NCI-H1930 (cell line): ENCODE data around the gene DYNLRB2.
A peak's percentile ranks its signal among the peaks of the same experiment; 100 is the strongest.

Experiments
- DNase-seq, 2 experiments: peaks; one replicate each; lab custom pipeline; 2025; lab: John Stamatoyannopoulos, UW

Gene DYNLRB2

DNA sequence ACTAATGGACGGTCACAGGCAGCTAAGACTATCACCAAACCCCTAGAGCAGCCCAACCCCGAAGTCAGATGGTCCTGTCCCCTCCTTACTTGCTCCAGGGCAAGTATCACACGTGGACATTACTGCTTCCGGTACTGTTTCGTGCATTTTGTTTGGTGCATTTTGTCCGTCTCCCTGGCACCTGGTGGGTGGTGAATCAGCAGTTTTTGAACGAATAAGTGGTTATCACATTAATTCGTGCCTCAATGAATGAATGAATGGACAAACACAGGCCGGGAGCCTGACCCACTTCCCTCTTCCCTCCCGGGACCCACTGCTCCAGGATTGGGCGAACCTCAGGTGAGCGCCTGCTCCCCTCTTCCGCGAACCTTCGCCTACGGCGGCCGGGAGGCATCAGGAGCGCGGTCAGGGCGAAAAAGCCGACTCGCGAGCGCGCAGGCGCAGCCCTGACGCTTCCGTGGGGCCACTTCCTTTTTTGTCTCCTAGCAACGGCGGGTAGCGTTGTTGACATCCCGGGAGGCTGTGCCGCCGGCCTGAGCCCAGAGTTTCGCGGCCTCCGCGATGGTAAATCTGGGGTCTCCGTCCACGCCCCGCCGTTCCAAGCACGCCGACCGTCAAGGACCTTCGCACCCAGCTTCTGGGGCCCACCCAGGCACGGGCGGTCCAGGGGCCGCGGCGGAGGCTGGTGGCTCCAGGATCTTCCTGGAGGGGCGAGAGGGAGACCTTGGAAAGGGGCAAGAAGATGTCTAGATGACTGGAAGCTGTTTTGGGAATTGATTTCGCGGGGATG lies at the start of gene DYNLRB2:
TSS of gene DYNLRB2 (plus strand) at position 478 of the 790 bp plus-strand sequence. CDS start at position 562, 84 bp downstream.
- peak; percentile 63 to 87 for DNase-seq

DNA sequence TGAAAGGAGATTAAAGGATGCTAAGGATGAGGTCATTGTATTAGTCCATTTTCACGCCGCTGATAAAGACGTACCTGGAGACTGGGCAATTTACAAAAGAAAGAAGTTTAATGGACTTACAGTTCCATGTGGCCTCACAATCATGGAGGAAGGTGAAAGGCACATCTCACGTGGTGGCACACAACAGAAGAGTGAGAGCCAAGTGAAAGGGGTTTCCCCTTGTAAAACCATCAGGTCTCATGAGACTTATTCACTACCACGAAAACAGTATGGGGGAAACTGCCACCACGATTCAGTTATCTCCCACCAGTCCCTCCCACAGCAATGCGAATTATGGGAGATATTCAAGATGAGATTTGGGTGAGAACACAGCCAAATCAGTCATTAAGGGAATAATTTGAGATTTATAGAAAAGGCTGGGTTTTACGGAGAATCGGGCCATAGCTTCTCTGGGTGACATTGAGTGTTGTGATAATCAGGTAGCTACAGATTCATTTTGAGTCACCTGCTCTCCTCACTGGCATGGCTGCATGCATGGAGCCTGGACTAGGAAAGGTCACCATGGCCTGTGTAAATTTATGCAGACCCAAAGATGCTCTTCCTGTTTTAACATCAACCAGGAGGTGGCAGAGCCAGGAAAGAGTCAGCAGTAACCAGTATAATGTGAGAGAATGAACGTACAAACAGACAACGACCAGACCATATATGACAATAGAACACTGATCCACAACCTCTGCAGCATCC lies 40.5 kb upstream of the DYNLRB2 start:
- no peak for DNase-seq

GRCh38 chr16:80500961-80501525 lies 39.8 kb upstream of the DYNLRB2 start:
- no peak for DNase-seq

DNA sequence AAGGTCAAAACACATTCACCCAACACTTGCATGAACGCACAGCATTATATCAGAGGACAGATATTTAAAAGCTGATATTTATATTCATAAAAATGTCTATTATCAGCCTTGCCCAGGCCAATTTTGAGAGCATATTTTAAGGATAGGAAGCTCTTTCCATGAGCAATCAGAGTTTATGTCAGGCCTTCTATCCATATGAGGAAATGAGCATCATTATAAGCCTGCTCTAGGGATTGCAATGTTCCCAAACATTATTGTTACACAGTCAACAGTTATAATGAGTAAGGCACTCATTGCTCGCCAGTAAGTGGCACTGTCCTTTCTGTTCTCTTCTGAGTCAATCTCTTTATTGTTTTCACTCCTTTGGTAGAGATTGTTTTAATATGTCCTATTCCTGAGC lies 37.7 kb upstream of the DYNLRB2 start:
- no peak for DNase-seq

GRCh38 chr16:80507538-80507937 lies 33.3 kb upstream of the DYNLRB2 start:
- no peak for DNase-seq

DNA sequence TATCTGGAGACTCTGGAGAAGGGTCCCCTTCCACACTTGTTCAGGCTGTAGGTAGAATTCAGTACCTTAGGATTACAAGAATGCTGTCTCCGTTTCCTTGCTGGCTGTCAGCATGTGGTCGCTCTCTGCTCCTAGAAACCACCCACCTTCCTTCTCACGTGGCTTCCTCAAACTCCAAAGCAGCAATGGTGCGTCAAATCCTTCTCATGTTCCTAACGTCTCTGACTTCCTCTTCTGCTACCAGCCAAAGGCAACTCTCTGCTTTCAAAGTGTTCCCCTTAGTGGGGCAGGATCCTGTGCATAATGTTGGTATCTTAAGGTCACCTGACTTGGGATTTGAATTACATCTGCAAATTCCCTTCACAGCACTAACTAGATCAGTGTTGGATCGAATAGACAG lies 30.9 kb upstream of the DYNLRB2 start:
- DNase-seq = no peak

GRCh38 chr16:80511824-80512592 lies 28.8 kb upstream of the DYNLRB2 start:
- no peak for DNase-seq

GRCh38 chr16:80512593-80512853 lies 28.3 kb upstream of the DYNLRB2 start:
- DNase-seq = no peak

- no peak for DNase-seq
Measured at GRCh38 chr16:80515374-80515773, 25.4 kb upstream of the DYNLRB2 start.

DNA sequence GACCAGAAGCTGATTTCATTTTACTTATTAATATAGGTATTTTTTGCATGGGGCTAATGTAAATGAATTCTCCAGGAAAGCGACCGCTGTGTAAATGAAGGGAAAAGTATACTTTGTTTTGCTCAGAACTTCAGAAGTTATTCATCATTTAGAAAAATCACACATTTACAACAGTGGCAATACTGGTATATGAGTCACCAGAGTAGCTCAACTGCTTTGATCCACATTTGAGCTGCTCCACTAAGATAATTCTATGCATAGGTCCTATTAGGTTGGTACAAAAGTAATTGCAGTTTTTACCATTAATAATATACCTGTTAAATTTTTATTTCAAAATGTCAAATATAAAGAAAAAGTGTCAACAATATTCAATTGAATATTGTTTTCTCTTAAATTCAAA lies 22.9 kb upstream of the DYNLRB2 start:
- no peak for DNase-seq

DNA sequence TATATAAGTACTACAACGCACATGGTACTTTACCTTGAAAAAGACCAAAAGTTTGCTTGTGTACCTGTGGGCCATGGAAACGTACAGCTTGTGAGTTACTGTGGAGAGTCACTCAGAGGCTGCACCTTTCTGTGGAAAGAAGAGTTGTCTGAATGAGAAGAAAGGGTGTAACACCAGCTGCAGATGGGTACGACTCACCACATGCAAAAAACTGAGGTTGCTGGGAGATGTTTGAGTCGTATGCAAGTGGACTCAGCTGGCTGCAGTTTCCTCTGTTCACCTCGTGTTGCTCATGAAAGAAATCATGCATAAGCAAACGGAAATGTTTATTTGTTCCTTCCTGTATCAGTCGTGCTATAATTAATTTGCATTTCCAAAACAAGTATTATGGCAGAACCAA lies 22.4 kb upstream of the DYNLRB2 start:
- DNase-seq = no peak

- no peak for DNase-seq
Measured at GRCh38 chr16:80519189-80519588, 21.6 kb upstream of the DYNLRB2 start.

- no peak for DNase-seq
Measured at GRCh38 chr16:80525420-80525819, 15.4 kb upstream of the DYNLRB2 start.

GRCh38 chr16:80526418-80527061 lies 14.3 kb upstream of the DYNLRB2 start:
- peak in 1 of 2 experiments; percentile 42 for DNase-seq

DNA sequence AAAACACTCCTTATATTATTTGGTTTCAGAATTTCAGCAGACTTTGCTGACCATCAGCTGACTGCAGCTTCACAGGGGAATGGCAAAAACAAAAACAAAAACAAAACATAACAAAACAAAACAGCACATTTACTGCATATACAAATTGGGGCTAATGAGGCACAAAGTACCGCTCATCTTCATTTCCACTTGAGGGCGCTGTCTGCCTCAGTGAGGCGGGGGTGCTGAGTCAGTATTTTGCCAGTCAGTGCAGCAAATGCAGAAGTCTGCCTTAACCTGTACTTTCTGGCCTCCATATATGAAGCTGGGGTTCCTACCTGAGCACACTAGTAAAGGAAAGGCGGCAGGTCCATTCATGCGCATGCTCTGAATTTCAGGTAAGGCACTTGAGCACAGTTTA lies 13.5 kb upstream of the DYNLRB2 start:
- DNase-seq = no peak

GRCh38 chr16:80530479-80530878 lies 10.3 kb upstream of the DYNLRB2 start:
- no peak for DNase-seq

- no peak for DNase-seq
Measured at GRCh38 chr16:80536238-80536637, 4.6 kb upstream of the DYNLRB2 start.

DNA sequence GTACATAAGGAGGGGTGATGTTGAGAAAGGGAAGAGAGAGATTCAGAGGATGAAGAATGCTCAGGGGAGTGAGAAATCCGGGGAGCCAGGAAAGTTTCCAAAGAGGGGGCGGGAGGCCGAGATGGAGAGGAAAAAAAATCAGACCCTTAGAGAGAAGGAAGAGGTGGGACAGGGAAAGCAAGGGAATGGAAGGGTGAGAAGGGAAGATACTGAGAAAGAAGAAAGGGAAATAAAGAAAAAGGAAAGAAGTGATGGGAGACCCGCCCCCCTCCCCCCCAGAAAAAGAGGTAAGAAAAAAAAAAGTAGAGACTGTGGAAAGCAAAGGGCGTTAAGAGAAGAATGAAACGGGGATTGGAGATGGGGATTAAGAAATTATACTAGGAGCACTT lies 507 bp downstream of the DYNLRB2 start:
- no peak for DNase-seq

DNA sequence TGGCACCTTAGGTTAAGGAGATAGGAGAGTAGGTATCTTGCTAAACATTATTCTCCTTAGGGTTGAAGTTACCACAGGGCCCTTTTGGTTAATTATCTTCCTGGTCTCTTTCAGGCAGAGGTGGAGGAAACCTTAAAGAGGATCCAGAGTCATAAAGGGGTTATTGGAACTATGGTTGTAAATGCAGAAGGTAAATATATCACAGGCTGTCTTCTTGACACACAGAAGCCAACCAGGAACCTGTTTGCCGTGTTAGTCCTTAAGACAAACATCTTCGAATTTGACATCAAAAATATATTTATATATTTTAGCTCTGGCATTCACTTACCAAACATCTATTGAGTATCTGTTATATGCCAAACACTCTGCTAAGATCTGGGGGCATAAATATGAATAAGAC lies 2.4 kb downstream of the DYNLRB2 start:
- no peak for DNase-seq

GRCh38 chr16:80544326-80544725 lies 3.5 kb downstream of the DYNLRB2 start:
- DNase-seq = no peak

DNA sequence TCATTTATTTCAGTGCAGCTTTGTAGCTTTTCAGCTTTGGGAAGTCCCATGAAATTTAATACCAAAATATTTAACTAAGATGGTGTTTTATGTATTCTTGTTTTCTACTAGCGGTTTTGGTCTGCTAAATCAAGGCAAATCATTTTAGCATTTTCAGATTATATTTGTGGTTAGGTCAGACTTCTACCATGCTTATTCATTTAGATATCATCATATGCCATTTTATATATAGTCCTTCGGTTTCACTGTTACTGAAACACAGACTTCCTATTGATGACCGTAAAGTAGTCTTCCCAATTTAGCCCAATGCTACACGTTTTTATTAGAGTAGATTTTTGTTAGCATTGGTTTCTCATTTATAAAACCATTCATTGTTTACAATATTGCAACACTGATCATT lies 5.5 kb downstream of the DYNLRB2 start:
- no peak for DNase-seq

DNA sequence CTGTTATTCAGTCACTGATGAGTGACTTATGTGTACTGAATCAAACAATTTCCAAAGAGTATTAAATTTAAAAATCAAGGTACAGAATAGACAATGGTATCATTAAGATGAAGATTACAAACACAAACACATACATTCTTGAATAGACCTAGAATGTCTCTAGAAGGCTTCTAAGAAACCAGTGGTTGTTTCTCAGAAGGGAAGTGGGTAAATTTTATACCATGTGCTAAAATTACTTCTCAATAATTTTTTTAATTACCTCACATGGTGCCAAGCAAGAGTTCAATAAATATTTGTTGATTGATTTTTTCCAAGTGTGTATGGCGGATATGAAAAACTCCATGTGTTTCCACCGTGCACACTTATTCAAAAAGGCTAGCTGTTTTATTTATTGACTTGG lies 6.4 kb downstream of the DYNLRB2 start:
- DNase-seq = no peak
